Endothelial cell of umbilical vein (primary cell): ENCODE data around the gene XPNPEP1. TPM values are rescaled to one million over a fixed set of nuclear protein-coding genes. Genes with fewer than 3 reads are reported as not detected.

ENCODE experiments used
- BruUV-seq: library from RNA; stranded (reverse); fragments of 400-500 nt; replicated peaks from 2 replicates; lab custom pipeline; 2021; lab: Mats Ljungman, UMichigan
- CTCF ChIA-PET: fragments of 300-600, 350-600 bp; sonication (Branson Sonifier 250); formaldehyde crosslinking; loops from one replicate; lab custom pipeline; 2021; ENCODE audit warnings: antibody characterized with exemption, inconsistent platforms; lab: Charles Lee
- POLR2A ChIA-PET: fragments of 300-600, 350-600 bp; sonication (Branson Sonifier 250); formaldehyde crosslinking; loops from one replicate; lab custom pipeline; 2021; ENCODE audit warnings: antibody characterized with exemption, inconsistent platforms; lab: Charles Lee
- DNase-seq: peaks from one replicate; pipeline ENCODE4 v3.0.0-alpha.2; 2011; ENCODE audit warnings: low read depth, low spot score
- FAIRE-seq: peaks from 2 replicates; lab custom pipeline; 2011; peaks lifted over from hg19 to GRCh38; lab: Jason Lieb, UNC
- H2AFZ ChIP-seq: 2 replicates; pipeline ENCODE4 v1.6.0; 2012; ENCODE audit warnings: low read depth, low read length, control low read depth, inconsistent platforms
- H3K27ac ChIP-seq: 2 replicates; pipeline ENCODE4 v1.5.1; 2011; ENCODE audit warnings: low read depth, mild to moderate bottlenecking, control low read depth, low read length, moderate library complexity; ENCODE audit not compliant: insufficient read depth
- H3K27me3 ChIP-seq, 2 experiments: 2 replicates each; pipeline versions ENCODE4 v1.6.0 to v1.6.1; 2011; ENCODE audit warnings: low read length in 2 of 2, mixed read lengths in 1 of 2; ENCODE audit not compliant: control insufficient read depth in 2 of 2, insufficient read depth in 2 of 2
- H3K36me3 ChIP-seq, 2 experiments: 2 replicates in 1 of 2; 3 replicates in 1 of 2; pipeline ENCODE4 v1.5.1; 2011; ENCODE audit warnings: low read length in 2 of 2, mild to moderate bottlenecking in 1 of 2, moderate library complexity in 1 of 2; ENCODE audit not compliant: control insufficient read depth in 2 of 2, insufficient read depth in 2 of 2; ENCODE audit errors: extremely low read depth in 1 of 2
- H3K4me1 ChIP-seq: 3 replicates; pipeline ENCODE4 v1.5.1; 2011; ENCODE audit warnings: mild to moderate bottlenecking, low read length; ENCODE audit not compliant: control insufficient read depth, insufficient read depth; ENCODE audit errors: extremely low read depth
- H3K4me2 ChIP-seq: 2 replicates; pipeline ENCODE4 v1.6.1; 2011; ENCODE audit warnings: low read length, control low read depth, mixed read lengths; ENCODE audit not compliant: insufficient read depth
- H3K4me3 ChIP-seq, 3 experiments: fragments of 200-600 bp in 1 of 3; sonication (generic), shearing (Covaris generic) in 1 of 3; replicated peaks in 1 of 3; 2 replicates each; pipeline ENCODE4 v1.5.1; 2011 to 2016; ENCODE audit warnings: control low read depth in 3 of 3, low read length in 3 of 3, mild to moderate bottlenecking in 2 of 3, inconsistent platforms in 1 of 3, low read depth in 1 of 3, moderate library complexity in 1 of 3; ENCODE audit not compliant: insufficient read depth in 1 of 3
- H3K79me2 ChIP-seq: 2 replicates; pipeline ENCODE4 v1.6.0; 2012; ENCODE audit warnings: low read length, inconsistent platforms; ENCODE audit not compliant: control insufficient read depth, insufficient read depth
- H3K9ac ChIP-seq: replicated peaks from 2 replicates; pipeline ENCODE3; 2011; ENCODE audit warnings: low read length, control low read depth; ENCODE audit not compliant: insufficient read depth; ENCODE audit errors: extremely low read depth
- H3K9me1 ChIP-seq: replicated peaks from 3 replicates; pipeline ENCODE4 v1.6.0; 2011; ENCODE audit warnings: mild to moderate bottlenecking, low read length; ENCODE audit not compliant: control insufficient read depth, insufficient read depth; ENCODE audit errors: extremely low read depth
- H3K9me3 ChIP-seq: replicated peaks from 2 replicates; pipeline ENCODE4 v1.5.1; 2012; ENCODE audit warnings: low read length, inconsistent platforms; ENCODE audit not compliant: control insufficient read depth, insufficient read depth
- H4K20me1 ChIP-seq: replicated peaks from 2 replicates; pipeline ENCODE3; 2011; ENCODE audit warnings: mild to moderate bottlenecking, low read length; ENCODE audit not compliant: control insufficient read depth, insufficient read depth; ENCODE audit errors: extremely low read depth
- CTCF ChIP-seq, 2 donors: IDR thresholded peaks; 1 replicate in 1 of 2; 2 replicates in 1 of 2; pipeline ENCODE4 v1.5.1; 2011; ENCODE audit warnings: low read length in 2 of 2, mild to moderate bottlenecking in 2 of 2, moderate library complexity in 2 of 2, control low read depth in 1 of 2, inconsistent platforms in 1 of 2, low read depth in 1 of 2; ENCODE audit not compliant: insufficient read depth in 1 of 2; ENCODE audit errors: extremely low read depth in 1 of 2
- EZH2 ChIP-seq: IDR thresholded peaks from 2 replicates; pipeline ENCODE4 v1.6.1; 2012; ENCODE audit warnings: borderline replicate concordance, low read depth, mild to moderate bottlenecking, moderate library complexity, low read length, inconsistent platforms; ENCODE audit not compliant: severe bottlenecking
- FOS ChIP-seq: IDR thresholded peaks from 2 replicates; pipeline ENCODE4 v1.6.1; 2011; ENCODE audit warnings: mild to moderate bottlenecking, low read length, moderate library complexity, borderline replicate concordance; ENCODE audit not compliant: insufficient read depth
- GATA2 ChIP-seq: IDR thresholded peaks from 2 replicates; pipeline ENCODE4 v1.7.0; 2011; ENCODE audit warnings: low read depth, mild to moderate bottlenecking, moderate library complexity, mixed read lengths, low read length; ENCODE audit not compliant: insufficient read length, insufficient read depth
- JUN ChIP-seq: IDR thresholded peaks from 2 replicates; pipeline ENCODE4 v1.6.1; 2011; ENCODE audit warnings: borderline replicate concordance, low read depth; ENCODE audit not compliant: insufficient read length, insufficient read depth
- MAX ChIP-seq: IDR thresholded peaks from 2 replicates; pipeline ENCODE4 v1.6.1; 2011; ENCODE audit not compliant: insufficient read depth, insufficient read length
- MYC ChIP-seq: IDR thresholded peaks from one replicate; pipeline ENCODE4 v1.6.1; 2011; ENCODE audit warnings: mild to moderate bottlenecking, low read depth, low read length
- POLR2A ChIP-seq: IDR thresholded peaks from 2 replicates; pipeline ENCODE4 v1.6.1; 2012; ENCODE audit warnings: low read depth, mild to moderate bottlenecking, control low read depth, low read length
- POLR2AphosphoS5 ChIP-seq: IDR thresholded peaks from 2 replicates; pipeline ENCODE4 v1.6.1; 2012; ENCODE audit warnings: low read depth, mild to moderate bottlenecking, control low read depth, low read length, moderate library complexity; ENCODE audit not compliant: insufficient read depth
- dilution Hi-C: fragments of 300-500 bp; cut with MboI; formaldehyde crosslinking; loops from one replicate; pipeline ENCODE4 v1.15.0; 2019; ENCODE audit warnings: low sequenced_read_pairs; ENCODE audit not compliant: extremely low pct_ligation_motif_present
- intact Hi-C: fragments of 100-400 bp; cut with micrococcal nuclease; formaldehyde crosslinking; loops from one replicate; pipeline ENCODE4 v1.10.0; 2022
- polyA plus RNA-seq, 4 experiments: library from polyadenylated mRNA; depleted of rRNA in 3 of 4; stranded (reverse) in 3 of 4; unstranded in 1 of 4; fragments of >200 nt; gene quantifications; 2 replicates each; pipeline versions ENCODE4 v1.2.1 to v1.2.3, GENCODE V29; 2011 to 2012; ENCODE audit warnings: missing spikeins in 1 of 4
- total RNA-seq: library from RNA; stranded (reverse); gene quantifications from 2 replicates; pipeline ENCODE4 v1.2.3, GENCODE V29; 2021

XPNPEP1 gene
- total and polyA plus RNA-seq, 2 donors (not counting 3 experiments of a cell fraction or from before 2014, with no cell fraction given), result 81.1 to 245 TPM

- Histone ChIP-seq H4K20me1 (no peaks in the 10 kb centered on the region), H3K27me3 (peaks cover 0 to 3% of the 10 kb centered on the region in 2 experiments), H3K4me3 (no peak overlapping the region), H3K4me2 (no peak overlapping the region), H3K4me1 (no peaks in the 10 kb centered on the region), H2AFZ (no peak overlapping the region), H3K36me3 (no peaks in the 10 kb centered on the region), H3K9me3 (no peaks in the 10 kb centered on the region), H3K79me2 (no peaks in the 10 kb centered on the region), H3K27ac (no peak overlapping the region), H3K9me1 (no peaks in the 10 kb centered on the region), H3K9ac (no peak overlapping the region)
- POLR2A ChIA-PET, result no interaction called here
- FAIRE-seq (no peak), DNase-seq (no peak)
- BruUV-seq, result no TSS peak
- intact Hi-C loops (no loop called here), dilution Hi-C loops (no loop called here)
- CTCF ChIA-PET, result no interaction called here
- TF ChIP-seq MAX (no peak), CTCF (IDR thresholded peaks at IDR 0.05; ENCODE audit: extremely low read depth in 1 of 2, insufficient read depth in 1 of 2, low read depth in 1 of 2, low read length in 2 of 2) (no peak), GATA2 (no peak), POLR2A (no peak), EZH2 (no peak), JUN (no peak), FOS (no peak), POLR2AphosphoS5 (no peak), MYC (no peak)
Measured at GRCh38 chr10:109845308-109845707, 78.0 kb downstream of the XPNPEP1 start.
